Activated CD4-positive, CD25-positive, alpha-beta regulatory T cell treated with anti-CD3 and anti-CD28 coated beads, Interleukin-2, amount 50 U/mL, for 24 hours (primary cell): ENCODE data around the gene GPATCH4.
"Not testable (repeated sequence)": the region's sequence is repeated elsewhere in the genome, so short reads cannot be mapped to it uniquely, and the experiment has no call there.

Source experiments
- ATAC-seq, 2 donors: fragments of 150-1000 bp; cut with Tn5 transposase; one replicate each; pipeline ENCODE4 v1.10.0; 2021; ENCODE audit warnings: mild to moderate bottlenecking in 1 of 2, moderate library complexity in 1 of 2

GPATCH4 gene

DNA sequence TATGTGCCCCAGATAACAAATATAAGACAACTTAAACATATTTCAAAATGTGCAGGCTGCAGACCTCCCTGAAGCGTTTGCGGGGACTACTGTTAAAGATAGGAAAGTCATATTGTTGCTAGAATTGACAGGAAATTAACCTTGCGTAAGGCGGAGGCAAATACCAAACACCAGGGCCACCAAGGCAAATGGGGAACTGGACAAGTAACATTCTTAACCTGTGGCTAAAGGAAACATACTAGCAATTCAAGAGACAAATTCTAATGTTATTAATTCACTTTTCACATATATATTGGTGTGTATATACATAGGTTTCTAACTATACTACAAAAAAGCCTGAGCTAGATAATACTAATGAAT lies 24.8 kb upstream of the GPATCH4 start:
- no peak for ATAC-seq

DNA sequence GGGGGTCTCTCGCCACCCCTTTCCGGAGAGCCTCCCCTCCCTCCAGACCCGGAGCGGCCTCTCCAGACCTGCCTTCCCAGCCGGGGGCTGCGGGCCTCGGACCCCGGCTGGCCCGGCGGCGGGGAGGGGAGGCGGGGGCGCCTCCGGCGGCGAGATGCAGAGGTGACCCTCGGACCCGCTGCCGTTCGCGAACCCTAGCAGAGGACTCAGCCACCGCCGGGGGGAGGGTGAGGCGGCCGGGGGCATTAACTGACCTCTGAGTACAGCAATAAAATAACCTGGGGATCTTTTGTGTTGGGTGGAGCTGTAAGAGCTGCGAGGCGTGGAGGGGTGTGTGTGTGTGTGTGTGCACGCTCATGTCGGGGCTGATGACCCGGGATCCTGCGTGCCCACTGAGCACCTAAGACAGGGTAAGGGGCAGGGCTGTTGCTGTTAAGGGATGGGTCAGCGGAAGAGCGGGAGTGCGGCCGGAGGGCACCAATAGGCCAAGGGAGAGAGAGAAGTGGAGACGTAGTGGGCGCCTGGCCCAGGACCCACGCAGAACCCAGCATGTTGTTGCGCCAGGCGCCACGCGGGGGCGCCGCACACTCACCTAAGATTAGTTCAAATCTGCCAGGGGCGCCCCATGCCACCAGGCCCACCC lies 24.3 kb upstream of the GPATCH4 start:
- peak; percentile 42 to 57 for ATAC-seq

GRCh38 chr1:156624814-156625435 lies 23.6 kb upstream of the GPATCH4 start:
- no peak for ATAC-seq

DNA sequence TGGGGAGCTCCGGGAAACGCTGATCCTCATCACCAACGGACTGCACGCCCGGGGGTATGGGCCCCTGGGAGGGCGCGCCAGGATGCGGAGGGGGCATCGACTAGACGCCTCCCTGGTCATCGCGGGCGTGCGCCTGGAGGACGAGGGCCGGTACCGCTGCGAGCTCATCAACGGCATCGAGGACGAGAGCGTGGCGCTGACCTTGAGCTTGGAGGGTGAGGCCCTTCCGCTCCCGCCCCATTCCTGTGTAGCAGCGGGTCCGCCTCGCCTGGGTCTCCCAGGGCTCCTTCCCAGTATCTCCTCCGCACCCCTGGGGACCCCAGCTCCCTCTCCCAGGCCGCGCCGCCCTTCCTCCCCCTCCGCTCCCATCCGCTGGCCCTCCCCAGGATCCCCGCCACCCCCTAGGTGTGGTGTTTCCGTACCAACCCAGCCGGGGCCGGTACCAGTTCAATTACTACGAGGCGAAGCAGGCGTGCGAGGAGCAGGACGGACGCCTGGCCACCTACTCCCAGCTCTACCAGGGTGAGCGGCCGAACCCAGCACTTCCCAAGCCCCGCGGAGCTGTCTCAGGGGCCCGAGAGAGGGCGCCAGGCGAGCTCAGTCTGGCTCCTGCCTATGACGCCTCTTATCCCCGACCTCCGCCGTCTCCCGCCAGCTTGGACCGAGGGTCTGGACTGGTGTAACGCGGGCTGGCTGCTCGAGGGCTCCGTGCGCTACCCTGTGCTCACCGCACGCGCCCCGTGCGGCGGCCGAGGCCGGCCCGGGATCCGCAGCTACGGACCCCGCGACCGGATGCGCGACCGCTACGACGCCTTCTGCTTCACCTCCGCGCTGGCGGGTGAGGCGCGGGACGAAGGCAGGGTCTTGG lies 22.9 kb upstream of the GPATCH4 start:
- ATAC-seq = peak; percentile 59 to 63

DNA sequence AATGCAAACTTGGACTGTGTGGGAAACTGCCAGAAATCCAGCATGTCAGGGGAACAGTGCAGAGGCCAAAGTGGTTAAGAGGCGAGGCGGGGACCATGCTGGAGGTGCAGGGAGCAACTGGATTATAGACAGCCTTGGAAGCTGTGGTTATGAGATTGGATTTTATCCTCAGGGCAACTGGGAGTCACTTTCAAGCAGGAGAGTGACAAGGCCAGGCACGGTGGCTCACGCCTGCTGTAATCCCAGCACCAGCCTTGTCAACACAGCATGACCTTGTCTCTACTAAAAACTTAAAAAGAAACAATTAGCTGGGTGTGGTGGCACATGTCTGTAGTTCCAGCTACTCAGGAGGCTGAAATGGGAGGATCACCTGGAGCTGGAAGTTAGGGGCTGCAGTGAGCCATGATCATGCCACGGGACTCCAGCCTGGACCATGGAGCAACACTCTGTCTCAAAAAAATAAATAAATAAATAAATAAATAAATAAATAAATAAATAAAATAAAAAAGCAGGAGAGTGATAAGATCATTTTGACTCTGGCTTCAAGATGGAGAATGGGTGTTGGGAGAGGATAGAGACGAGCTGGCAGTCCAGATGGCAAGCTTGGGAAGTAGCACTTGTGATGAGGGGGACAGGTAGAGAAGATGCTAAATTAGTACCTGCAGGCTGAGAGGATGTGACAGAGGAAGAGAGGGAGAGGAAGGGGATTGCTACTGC lies 21.5 kb upstream of the GPATCH4 start:
- ATAC-seq = no peak

- ATAC-seq = no peak
Measured at GRCh38 chr1:156619582-156619955, 18.3 kb upstream of the GPATCH4 start.

DNA sequence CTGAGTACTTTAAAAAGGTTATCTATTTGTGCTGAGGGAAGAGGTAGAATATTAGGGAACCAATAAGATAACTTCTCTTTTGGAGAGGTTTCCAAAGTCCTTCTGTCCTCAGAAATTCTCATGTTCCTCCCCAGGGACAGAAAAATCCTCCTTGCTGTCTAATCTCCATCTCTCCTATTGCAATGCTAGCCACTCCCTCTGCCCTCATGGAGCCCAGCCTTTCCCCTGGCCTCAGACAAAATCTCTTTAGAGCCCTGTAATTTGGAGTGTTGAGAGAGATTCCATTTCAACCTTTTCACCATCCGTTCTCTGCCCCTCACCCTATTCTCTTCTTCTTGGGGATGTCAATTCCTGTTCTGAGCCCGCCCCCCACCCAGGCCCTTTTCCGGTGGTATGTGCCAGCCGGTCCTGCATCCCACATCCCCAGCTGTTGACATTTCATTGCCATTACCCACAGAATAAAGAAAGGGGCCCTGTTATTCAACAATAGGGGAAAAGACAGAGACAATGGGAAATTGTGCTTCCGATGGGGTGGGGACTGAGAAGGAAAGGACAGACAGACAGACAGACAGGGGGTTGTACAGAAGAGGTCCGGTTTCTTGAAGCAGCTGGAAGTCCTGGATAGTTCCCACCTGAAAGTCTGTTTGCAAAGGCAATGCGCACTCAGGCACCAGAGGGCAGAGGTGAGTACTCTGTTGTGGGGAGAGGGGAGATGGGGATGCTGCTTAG lies 17.7 kb upstream of the GPATCH4 start, which contains the start of gene HAPLN2:
HAPLN2 (plus strand) TSS at position 563 of the 729 bp plus-strand sequence. CDS start 4,076 bp downstream, outside the sequence.
- no peak for ATAC-seq

- no peak for ATAC-seq
Measured at GRCh38 chr1:156616463-156616862, 15.2 kb upstream of the GPATCH4 start.

DNA sequence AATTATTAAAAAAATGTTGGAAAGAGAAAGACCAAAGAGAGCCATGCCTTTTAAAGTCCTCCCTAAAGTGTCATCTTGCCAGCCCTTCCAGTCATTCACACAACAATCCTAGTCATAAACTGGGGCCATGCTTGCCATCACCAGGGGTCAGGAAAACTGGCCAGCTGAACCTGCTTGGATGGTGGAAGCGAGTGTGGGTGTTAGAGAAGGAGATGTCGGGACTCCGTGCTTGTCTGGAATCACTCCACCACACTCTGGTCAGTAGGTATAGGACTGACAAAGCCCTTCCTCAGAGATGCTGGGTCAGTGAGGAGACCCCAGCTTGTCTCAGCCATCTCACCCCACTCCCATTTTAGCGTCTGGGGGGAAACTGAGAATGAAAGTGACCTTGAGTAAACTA lies 14.7 kb upstream of the GPATCH4 start:
- no peak for ATAC-seq

DNA sequence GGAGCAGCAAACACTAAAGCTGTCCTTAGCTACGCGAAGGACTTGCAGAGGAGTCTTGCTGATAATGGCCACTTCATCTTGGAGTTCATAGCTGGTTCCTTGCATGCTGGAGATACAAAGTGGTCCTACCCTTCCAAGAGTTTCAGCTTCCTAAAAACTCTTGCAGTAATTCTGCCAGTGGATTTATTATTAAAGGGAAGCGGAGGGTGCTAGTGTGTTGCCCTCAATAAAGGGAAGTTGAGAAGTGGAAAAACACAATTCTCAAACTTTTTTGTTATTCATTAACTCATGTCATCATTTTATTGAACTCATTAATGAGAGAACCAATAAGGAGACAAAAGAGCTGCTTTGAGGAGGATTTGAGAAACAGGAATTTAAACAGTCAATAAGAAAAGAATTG lies 11.4 kb upstream of the GPATCH4 start:
- no peak for ATAC-seq

GRCh38 chr1:156610072-156610471 lies 8.8 kb upstream of the GPATCH4 start:
- not testable (repeated sequence) for ATAC-seq

- ATAC-seq = peak; percentile 75 to 79
Measured at GRCh38 chr1:156608981-156609380, 7.7 kb upstream of the GPATCH4 start.

GRCh38 chr1:156608036-156608674 lies 6.9 kb upstream of the GPATCH4 start:
- ATAC-seq = peak; percentile 95 to 96

DNA sequence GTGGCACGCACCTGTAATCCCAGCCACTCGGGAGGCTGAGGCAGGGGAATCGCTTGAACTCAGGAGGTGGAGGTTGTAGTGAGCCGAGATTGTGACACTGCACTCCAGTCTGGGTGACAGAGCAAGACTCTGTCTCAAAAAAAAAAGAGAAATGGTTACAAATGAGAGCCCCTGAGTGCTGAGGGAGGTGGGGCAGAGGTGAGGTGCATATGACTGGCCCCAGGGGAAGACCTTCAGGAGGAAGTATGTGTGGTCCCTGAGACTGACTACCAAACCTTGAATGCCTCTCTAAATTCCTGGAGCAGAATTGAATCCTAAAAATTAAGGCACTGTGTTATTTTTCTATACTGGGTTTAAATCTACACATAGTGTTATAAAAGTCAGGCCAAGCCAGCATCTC lies 6.1 kb upstream of the GPATCH4 start:
- not testable (repeated sequence) for ATAC-seq

- ATAC-seq = no peak
Measured at GRCh38 chr1:156602557-156602993, 1.3 kb upstream of the GPATCH4 start.

DNA sequence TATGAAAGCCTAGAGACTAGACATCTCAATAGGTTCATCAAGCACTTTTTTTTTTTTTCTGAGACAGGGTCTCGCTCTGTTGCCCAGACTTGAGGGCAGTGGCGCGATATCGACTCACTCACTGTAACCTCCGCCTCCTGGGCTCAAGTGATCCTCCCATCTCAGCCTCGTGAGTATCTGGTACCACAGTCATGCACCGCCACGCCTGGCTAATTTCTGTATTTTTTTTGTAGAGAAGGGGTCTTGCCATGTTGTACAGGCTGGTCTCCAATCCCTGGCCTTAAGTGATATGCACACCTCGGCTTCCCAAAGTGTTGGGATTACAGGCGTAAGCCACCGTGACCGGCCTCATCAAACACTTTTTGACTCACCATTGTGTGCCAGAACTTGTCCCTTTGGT lies 613 bp upstream of the GPATCH4 start:
- no peak for ATAC-seq

DNA sequence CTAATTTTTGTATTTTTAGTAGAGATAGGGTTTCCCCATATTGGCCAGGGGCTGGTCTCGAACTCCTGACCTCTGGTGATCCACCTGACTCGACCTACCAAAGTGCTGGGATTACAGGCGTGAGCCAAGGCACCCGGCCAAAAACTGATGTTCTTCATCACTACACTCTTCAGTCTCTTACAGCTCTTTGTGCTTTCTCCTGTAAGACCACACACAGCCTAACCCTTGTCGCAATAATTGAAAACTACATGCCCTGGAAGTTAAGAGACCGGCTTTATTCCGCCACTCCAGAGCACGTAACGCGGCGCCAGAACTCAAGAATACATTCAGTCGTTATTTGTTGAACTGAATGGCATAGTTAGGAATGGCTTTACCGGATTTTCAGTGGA lies 552 bp downstream of the GPATCH4 start:
- no peak for ATAC-seq

DNA sequence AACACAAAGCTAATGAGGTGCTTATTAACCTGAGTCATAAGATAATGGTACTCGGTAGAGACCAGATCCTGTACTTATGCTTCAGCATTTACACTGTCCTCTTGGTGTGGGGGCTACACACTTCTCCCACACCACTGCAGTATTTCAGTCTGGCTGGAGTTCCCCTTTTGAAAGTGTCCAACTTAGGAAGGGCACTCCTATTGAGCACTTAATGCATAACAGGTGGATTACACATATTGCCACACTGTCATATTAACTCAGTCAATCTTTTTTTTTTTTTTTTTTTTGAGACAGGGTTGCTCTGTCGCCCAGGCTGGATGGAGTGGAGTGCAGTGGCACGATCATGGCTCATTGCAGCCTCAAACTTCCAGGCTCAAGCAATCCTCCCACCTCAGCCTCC lies 1.5 kb downstream of the GPATCH4 start:
- ATAC-seq = peak; percentile 54 to 78

- ATAC-seq = no peak
Measured at GRCh38 chr1:156598731-156599432, 2.4 kb downstream of the GPATCH4 start.

DNA sequence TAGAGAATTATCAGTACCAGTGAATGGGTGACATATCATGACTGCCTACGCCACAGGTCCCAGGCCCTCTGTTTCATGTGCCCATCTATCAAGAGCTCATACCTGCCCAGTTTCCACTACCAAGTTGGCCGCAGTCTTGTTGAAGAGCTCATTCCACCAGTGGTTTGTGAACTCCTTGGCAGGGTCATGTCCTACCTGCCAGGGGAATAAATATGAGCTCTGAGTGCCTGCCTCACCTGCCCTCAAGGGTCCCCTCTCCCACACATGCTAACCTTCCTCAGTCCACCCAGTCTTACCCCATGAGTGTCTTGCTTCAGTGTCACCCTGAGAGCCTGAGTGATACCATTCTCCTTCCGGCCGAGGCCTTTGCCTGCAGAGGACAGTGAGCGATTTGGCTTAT lies 3.2 kb downstream of the GPATCH4 start:
- no peak for ATAC-seq

- no peak for ATAC-seq
Measured at GRCh38 chr1:156596426-156596825, 4.9 kb downstream of the GPATCH4 start.
